ENCODE results near the gene ATG4B. TPM values are rescaled to one million over a fixed set of nuclear protein-coding genes. Genes with fewer than 3 reads are reported as not detected.

ATG4B gene
- total RNA-seq, 1 donor from 2014 or later: 78.1 TPM

GRCh38 chr2:241617431-241618154 is 19.9 kb upstream of the ATG4B start:
- Mint-ChIP-seq H3K27me3 (ENCODE audit: unreplicated experiment) (no peaks in the 10 kb centered on the region), H3K36me3 (ENCODE audit: unreplicated experiment) (peaks cover 16% of the 10 kb centered on the region), H3K27ac (ENCODE audit: unreplicated experiment) (no peak overlapping the region), H3K9me3 (ENCODE audit: unreplicated experiment) (peaks cover 8% of the 10 kb centered on the region), H3K4me1 (ENCODE audit: unreplicated experiment) (peaks cover 18% of the 10 kb centered on the region), H3K4me3 (ENCODE audit: unreplicated experiment) (no peak overlapping the region)
- no peak for TF ChIP-seq CTCF (IDR thresholded peaks at IDR 0.05)
- DNase-seq (ENCODE audit: extremely low spot score, unreplicated experiment): no peak

- Mint-ChIP-seq H3K27me3 (ENCODE audit: unreplicated experiment) (no peaks in the 10 kb centered on the region), H3K36me3 (ENCODE audit: unreplicated experiment) (peaks cover 16% of the 10 kb centered on the region), H3K9me3 (ENCODE audit: unreplicated experiment) (peaks cover 8% of the 10 kb centered on the region), H3K4me3 (ENCODE audit: unreplicated experiment) (no peak overlapping the region), H3K27ac (ENCODE audit: unreplicated experiment) (no peak overlapping the region), H3K4me1 (ENCODE audit: unreplicated experiment) (peaks cover 15% of the 10 kb centered on the region)
- no peak for DNase-seq (ENCODE audit: extremely low spot score, unreplicated experiment)
- no peak for TF ChIP-seq CTCF (IDR thresholded peaks at IDR 0.05)
These were observed 19.1 kb upstream of the ATG4B start for GRCh38 chr2:241618296-241618805.

GRCh38 chr2:241618829-241619228 is 18.7 kb upstream of the ATG4B start:
- Mint-ChIP-seq H3K4me3 (ENCODE audit: unreplicated experiment) (no peak overlapping the region), H3K27me3 (ENCODE audit: unreplicated experiment) (no peaks in the 10 kb centered on the region), H3K9me3 (ENCODE audit: unreplicated experiment) (peaks cover 8% of the 10 kb centered on the region), H3K4me1 (ENCODE audit: unreplicated experiment) (peaks cover 14% of the 10 kb centered on the region), H3K36me3 (ENCODE audit: unreplicated experiment) (peaks cover 16% of the 10 kb centered on the region), H3K27ac (ENCODE audit: unreplicated experiment) (no peak overlapping the region)
- DNase-seq (ENCODE audit: extremely low spot score, unreplicated experiment): no peak
- TF ChIP-seq CTCF (IDR thresholded peaks at IDR 0.05): no peak

GRCh38 chr2:241619597-241620418 is 17.7 kb upstream of the ATG4B start:
- Mint-ChIP-seq H3K27me3 (ENCODE audit: unreplicated experiment) (no peaks in the 10 kb centered on the region), H3K36me3 (ENCODE audit: unreplicated experiment) (peaks cover 16% of the 10 kb centered on the region), H3K4me1 (ENCODE audit: unreplicated experiment) (peaks cover 14% of the 10 kb centered on the region), H3K4me3 (ENCODE audit: unreplicated experiment) (no peak overlapping the region), H3K27ac (ENCODE audit: unreplicated experiment) (no peak overlapping the region), H3K9me3 (ENCODE audit: unreplicated experiment) (peaks cover 8% of the 10 kb centered on the region)
- TF ChIP-seq CTCF (IDR thresholded peaks at IDR 0.05): no peak
- DNase-seq (ENCODE audit: extremely low spot score, unreplicated experiment): no peak

- Mint-ChIP-seq H3K36me3 (ENCODE audit: unreplicated experiment) (peaks cover 16% of the 10 kb centered on the region), H3K27ac (ENCODE audit: unreplicated experiment) (no peak overlapping the region), H3K4me3 (ENCODE audit: unreplicated experiment) (no peak overlapping the region), H3K27me3 (ENCODE audit: unreplicated experiment) (no peaks in the 10 kb centered on the region), H3K9me3 (ENCODE audit: unreplicated experiment) (peaks cover 8% of the 10 kb centered on the region), H3K4me1 (ENCODE audit: unreplicated experiment) (peaks cover 14% of the 10 kb centered on the region)
- TF ChIP-seq CTCF (IDR thresholded peaks at IDR 0.05): no peak
- no peak for DNase-seq (ENCODE audit: extremely low spot score, unreplicated experiment)
These were observed 17.1 kb upstream of the ATG4B start for GRCh38 chr2:241620419-241620769.
